NCI-H2227 (cell line): Measurements from ENCODE around the gene IL26.

Experiments used
- DNase-seq: peaks from one replicate; lab custom pipeline; 2025; ENCODE audit not compliant: unreplicated experiment; lab: John Stamatoyannopoulos, UW

The IL26 gene

DNA sequence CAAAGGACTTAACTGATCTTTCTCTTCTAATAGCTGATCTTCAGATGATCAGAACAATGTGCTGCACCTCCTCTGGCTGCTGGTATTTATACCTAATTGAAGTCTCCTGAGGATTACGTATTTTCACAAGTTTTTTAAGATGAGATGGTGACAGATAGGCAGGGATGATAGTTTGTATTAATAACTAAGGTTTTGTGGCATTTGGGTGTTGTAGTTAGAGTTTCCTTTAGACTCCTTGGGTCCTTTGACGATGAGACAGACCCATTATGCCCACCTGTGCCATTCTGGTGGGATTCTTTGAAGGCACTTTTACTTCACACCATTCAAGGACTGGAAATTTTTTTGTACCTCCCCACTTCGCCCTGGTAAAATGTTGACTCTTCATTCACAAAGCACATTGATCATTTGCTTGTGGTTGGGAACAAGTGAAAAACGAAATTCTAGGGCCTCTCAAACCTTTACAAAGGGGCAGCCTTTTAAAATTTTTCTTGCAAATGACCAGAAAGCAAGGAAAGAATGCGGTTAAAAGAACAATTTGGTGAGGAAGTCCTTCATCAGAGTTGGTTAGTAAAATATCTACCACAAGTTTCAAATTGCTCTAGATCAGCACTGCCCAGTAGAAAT lies 65.8 kb downstream of the IL26 start, which contains the start of gene IFNG:
IFNG (minus strand) TSS at position 60 of the 624 bp plus-strand sequence. CDS start 125 bp downstream, outside the sequence.
- no peak for DNase-seq

DNA sequence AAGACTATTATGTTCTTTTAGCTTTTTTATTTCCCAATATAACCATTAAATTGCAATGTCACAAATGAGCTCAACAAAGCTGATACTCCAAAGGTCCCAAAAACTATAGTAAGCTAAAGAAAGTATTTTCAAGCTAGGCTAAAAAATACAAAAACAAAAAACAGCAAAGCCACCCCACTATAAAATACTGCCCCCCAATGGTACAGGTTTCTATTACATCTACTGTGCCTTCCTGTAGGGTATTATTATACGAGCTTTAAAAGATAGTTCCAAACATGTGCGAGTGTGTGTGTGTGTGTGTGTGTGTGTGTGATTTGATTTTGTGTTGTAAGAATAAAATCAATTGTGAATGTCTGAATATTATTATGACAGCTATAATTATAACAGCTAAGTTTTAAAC lies 67.2 kb downstream of the IL26 start:
- DNase-seq: no peak

DNA sequence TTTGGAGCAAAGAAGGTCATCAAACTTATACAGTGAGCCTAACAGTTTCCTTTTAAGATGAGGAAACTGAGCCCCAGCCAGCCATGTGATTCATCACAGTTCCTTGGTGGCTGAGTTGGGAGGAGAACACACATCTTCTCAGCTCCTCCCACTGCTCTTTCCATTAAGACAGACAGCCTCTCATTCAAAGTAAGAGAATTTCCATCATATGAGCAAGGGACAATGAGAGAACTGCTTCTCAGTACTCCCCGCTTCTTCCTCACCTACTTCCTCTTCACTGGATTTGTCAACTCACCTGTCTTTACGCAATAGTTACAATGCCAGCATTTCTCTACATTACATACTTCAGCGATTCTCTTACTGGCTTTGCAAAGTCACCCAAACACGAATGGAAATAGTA lies 68.2 kb downstream of the IL26 start:
- DNase-seq: no peak

DNA sequence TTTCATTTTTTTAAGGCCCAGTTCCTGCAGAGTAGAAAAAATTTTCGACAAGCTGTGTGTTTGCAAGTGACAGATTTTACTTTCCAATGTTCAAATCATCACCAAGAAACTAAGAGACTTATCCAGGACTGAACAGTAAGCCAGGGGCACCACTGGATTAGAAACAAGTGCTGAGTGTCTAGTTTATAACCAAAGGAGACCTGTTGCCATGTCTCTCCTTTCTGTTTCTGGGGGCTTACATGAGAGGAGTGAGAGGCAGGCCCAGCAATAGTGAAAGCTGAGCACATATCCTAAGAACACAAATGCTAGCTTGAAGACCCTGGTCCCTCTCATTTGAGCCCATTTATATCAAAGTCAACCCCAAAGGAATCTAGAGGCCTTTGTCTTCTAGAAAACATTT lies 69.0 kb downstream of the IL26 start:
- DNase-seq: no peak

DNA sequence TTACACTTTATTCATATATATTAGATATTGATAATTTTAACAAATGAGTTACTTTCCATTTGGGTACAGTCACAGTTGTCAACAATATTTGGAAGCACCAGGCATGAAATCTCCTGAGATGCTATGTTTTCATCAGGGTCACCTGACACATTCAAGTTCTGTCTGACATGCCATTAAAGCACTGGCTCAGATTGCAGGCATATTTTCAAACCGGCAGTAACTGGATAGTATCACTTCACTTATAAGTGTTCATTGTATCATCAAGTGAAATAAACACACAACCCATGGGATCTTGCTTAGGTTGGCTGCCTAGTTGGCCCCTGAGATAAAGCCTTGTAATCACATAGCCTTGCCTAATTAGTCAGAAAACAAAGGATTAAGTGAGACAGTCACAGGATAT lies 70.8 kb downstream of the IL26 start:
- no peak for DNase-seq
